Keratinocyte (primary cell): ENCODE results near the gene SIK2. TPM values are rescaled to one million over a fixed set of nuclear protein-coding genes. Genes with fewer than 3 reads are reported as not detected.

Experiments used
- DNase-seq: peaks from one replicate; pipeline ENCODE4 v3.0.0-alpha.2; 2011; ENCODE audit warnings: low read depth, missing footprints, low spot score
- FAIRE-seq: peaks from 2 replicates; lab custom pipeline; 2011; peaks lifted over from hg19 to GRCh38; lab: Jason Lieb, UNC
- H2AFZ ChIP-seq: 2 replicates; pipeline ENCODE4 v1.6.0; 2012; ENCODE audit warnings: low read length, control low read depth, inconsistent platforms; ENCODE audit not compliant: control insufficient read depth
- H3K27ac ChIP-seq: 2 replicates; pipeline ENCODE4 v1.5.1; 2011; ENCODE audit warnings: low read length; ENCODE audit not compliant: control insufficient read depth, insufficient read depth
- H3K27me3 ChIP-seq: 3 replicates; pipeline ENCODE4 v1.6.0; 2011; ENCODE audit warnings: low read length; ENCODE audit not compliant: control insufficient read depth, insufficient read depth; ENCODE audit errors: extremely low read depth
- H3K36me3 ChIP-seq, 2 experiments: 2 replicates in 1 of 2; 3 replicates in 1 of 2; pipeline ENCODE4 v1.5.1; 2011; ENCODE audit warnings: low read length in 2 of 2, mild to moderate bottlenecking in 1 of 2; ENCODE audit not compliant: control insufficient read depth in 2 of 2, insufficient read depth in 2 of 2; ENCODE audit errors: extremely low read depth in 1 of 2
- H3K4me1 ChIP-seq: 3 replicates; pipeline ENCODE4 v1.5.1; 2011; ENCODE audit warnings: low read length; ENCODE audit not compliant: control insufficient read depth, insufficient read depth; ENCODE audit errors: extremely low read depth
- H3K4me2 ChIP-seq: 3 replicates; pipeline ENCODE4 v1.6.0; 2011; ENCODE audit warnings: low read depth, low read length; ENCODE audit not compliant: control insufficient read depth, insufficient read depth; ENCODE audit errors: extremely low read depth
- H3K4me3 ChIP-seq, 3 experiments: fragments of 200-600 bp in 1 of 3; sonication (generic) in 1 of 3; 2 replicates in 2 of 3; 3 replicates in 1 of 3; pipeline ENCODE4 v1.5.1; 2011 to 2016; ENCODE audit warnings: low read length in 3 of 3, mild to moderate bottlenecking in 3 of 3, control low read depth in 2 of 3, inconsistent platforms in 1 of 3, low read depth in 1 of 3, mixed read lengths in 1 of 3, mixed run types in 1 of 3, moderate library complexity in 1 of 3; ENCODE audit not compliant: control insufficient read depth in 2 of 3, insufficient read depth in 2 of 3; ENCODE audit errors: extremely low read depth in 1 of 3
- H3K79me2 ChIP-seq: 2 replicates; pipeline ENCODE4 v1.6.0; 2012; ENCODE audit warnings: low read length; ENCODE audit not compliant: control insufficient read depth, insufficient read depth
- H3K9ac ChIP-seq: 3 replicates; pipeline ENCODE4 v1.6.0; 2011; ENCODE audit warnings: low read length; ENCODE audit not compliant: control insufficient read depth, insufficient read depth; ENCODE audit errors: extremely low read depth
- H3K9me1 ChIP-seq: 3 replicates; pipeline ENCODE4 v1.6.0; 2011; ENCODE audit warnings: low read length; ENCODE audit not compliant: control insufficient read depth, insufficient read depth; ENCODE audit errors: extremely low read depth
- H3K9me3 ChIP-seq: 2 replicates; pipeline ENCODE4 v1.5.1; 2012; ENCODE audit warnings: low read depth, low read length; ENCODE audit not compliant: control insufficient read depth
- H4K20me1 ChIP-seq: 3 replicates; pipeline ENCODE4 v1.6.0; 2011; ENCODE audit warnings: low read length; ENCODE audit not compliant: control insufficient read depth, insufficient read depth; ENCODE audit errors: extremely low read depth
- EZH2 ChIP-seq: IDR thresholded peaks from one replicate; pipeline ENCODE4 v1.6.1; 2012; ENCODE audit warnings: inconsistent platforms, mild to moderate bottlenecking, low read length, moderate library complexity
- dilution Hi-C: fragments of 300-500 bp; cut with MboI; formaldehyde crosslinking; loops from one replicate; pipeline ENCODE4 v1.7.0; 2020; ENCODE audit warnings: low sequenced_read_pairs; ENCODE audit not compliant: extremely low pct_ligation_motif_present
- polyA plus RNA-seq, 5 experiments: library from polyadenylated mRNA; depleted of rRNA in 3 of 5; stranded (reverse) in 3 of 5; stranded (forward) in 1 of 5; unstranded in 1 of 5; fragments of >200 nt; gene quantifications; 1 replicate in 1 of 5; 2 replicates in 3 of 5; 3 replicates in 1 of 5; pipeline versions ENCODE4 v1.2.1 to v1.2.3, GENCODE V29; 2011 to 2012; ENCODE audit warnings: missing spikeins in 2 of 5, low read depth in 1 of 5, low replicate concordance in 1 of 5
- TF ChIP-seq, protein P1 (sequence below), 3 experiments: IDR thresholded peaks in 1 of 3; conservative IDR thresholded peaks in 1 of 3; optimal IDR thresholded peaks in 1 of 3; 2 replicates in 2 of 3; 3 replicates in 1 of 3; pipeline versions ENCODE3 to v1.5.1; 2011; ENCODE audit warnings: low read length in 3 of 3, mild to moderate bottlenecking in 3 of 3, moderate library complexity in 2 of 3, control low read depth in 1 of 3, inconsistent platforms in 1 of 3; ENCODE audit not compliant: insufficient read depth in 2 of 3; ENCODE audit errors: extremely low read depth in 1 of 3

SIK2 gene
- polyA plus RNA-seq, 1 donor (not counting 4 experiments of a cell fraction or from before 2014, with no cell fraction given), result 10.0 TPM

- Histone ChIP-seq H2AFZ (no peak overlapping the region), H3K4me2 (no peak overlapping the region), H3K79me2 (peaks cover 66% of the 10 kb centered on the region), H3K4me1 (peaks cover 20% of the 10 kb centered on the region), H3K9me3 (no peaks in the 10 kb centered on the region), H4K20me1 (no peaks in the 10 kb centered on the region), H3K9me1 (no peaks in the 10 kb centered on the region), H3K27ac (no peak overlapping the region), H3K4me3 (no peak overlapping the region), H3K36me3 (no peaks in the 10 kb centered on the region), H3K9ac (no peak overlapping the region), H3K27me3 (no peaks in the 10 kb centered on the region)
- FAIRE-seq (no peak), DNase-seq (no peak)
- TF ChIP-seq EZH2, result no peak
- TF ChIP-seq, protein P1, sequence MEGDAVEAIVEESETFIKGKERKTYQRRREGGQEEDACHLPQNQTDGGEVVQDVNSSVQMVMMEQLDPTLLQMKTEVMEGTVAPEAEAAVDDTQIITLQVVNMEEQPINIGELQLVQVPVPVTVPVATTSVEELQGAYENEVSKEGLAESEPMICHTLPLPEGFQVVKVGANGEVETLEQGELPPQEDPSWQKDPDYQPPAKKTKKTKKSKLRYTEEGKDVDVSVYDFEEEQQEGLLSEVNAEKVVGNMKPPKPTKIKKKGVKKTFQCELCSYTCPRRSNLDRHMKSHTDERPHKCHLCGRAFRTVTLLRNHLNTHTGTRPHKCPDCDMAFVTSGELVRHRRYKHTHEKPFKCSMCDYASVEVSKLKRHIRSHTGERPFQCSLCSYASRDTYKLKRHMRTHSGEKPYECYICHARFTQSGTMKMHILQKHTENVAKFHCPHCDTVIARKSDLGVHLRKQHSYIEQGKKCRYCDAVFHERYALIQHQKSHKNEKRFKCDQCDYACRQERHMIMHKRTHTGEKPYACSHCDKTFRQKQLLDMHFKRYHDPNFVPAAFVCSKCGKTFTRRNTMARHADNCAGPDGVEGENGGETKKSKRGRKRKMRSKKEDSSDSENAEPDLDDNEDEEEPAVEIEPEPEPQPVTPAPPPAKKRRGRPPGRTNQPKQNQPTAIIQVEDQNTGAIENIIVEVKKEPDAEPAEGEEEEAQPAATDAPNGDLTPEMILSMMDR (optimal IDR thresholded peaks at IDR 0.05 in 1 of 3, IDR thresholded peaks at IDR 0.05 in 1 of 3, conservative IDR thresholded peaks at IDR 0.05 in 1 of 3; ENCODE audit: extremely low read depth in 1 of 3, insufficient read depth in 2 of 3, low read length in 3 of 3), result no peak
- dilution Hi-C loops, result no loop called here
Observed at GRCh38 chr11:111605681-111606080, 3.4 kb downstream of the SIK2 start.

GRCh38 chr11:111606986-111607385 lies 4.7 kb downstream of the SIK2 start:
- DNase-seq (no peak), FAIRE-seq (no peak)
- Histone ChIP-seq H4K20me1 (no peaks in the 10 kb centered on the region), H3K4me1 (peaks cover 14% of the 10 kb centered on the region), H3K27ac (no peak overlapping the region), H3K4me2 (no peak overlapping the region), H3K79me2 (peaks cover 68% of the 10 kb centered on the region), H3K9me1 (no peaks in the 10 kb centered on the region), H3K9me3 (no peaks in the 10 kb centered on the region), H3K9ac (no peak overlapping the region), H3K36me3 (no peaks in the 10 kb centered on the region), H2AFZ (no peak overlapping the region), H3K4me3 (no peak overlapping the region), H3K27me3 (no peaks in the 10 kb centered on the region)
- no peak for TF ChIP-seq EZH2
- TF ChIP-seq, protein P1 (optimal IDR thresholded peaks at IDR 0.05 in 1 of 3, IDR thresholded peaks at IDR 0.05 in 1 of 3, conservative IDR thresholded peaks at IDR 0.05 in 1 of 3; ENCODE audit: extremely low read depth in 1 of 3, insufficient read depth in 2 of 3, low read length in 3 of 3), result no peak
- dilution Hi-C loops, result no loop called here
